ENCODE results near the gene TBL1XR1. TPM values are rescaled to one million over a fixed set of nuclear protein-coding genes. Genes with fewer than 3 reads are reported as not detected.

Gene TBL1XR1
- total RNA-seq, 1 experiment from 2014 or later: 77.6 TPM

GRCh38 chr3:177234121-177234520, 36.8 kb upstream of the TBL1XR1 start:
- Histone ChIP-seq H3K9me3 (ENCODE audit: low read length) (no peaks in the 10 kb centered on the region), H2AFZ (ENCODE audit: low read length) (no peak overlapping the region), H3F3A (ENCODE audit: low read length, unreplicated experiment) (no peaks in the 10 kb centered on the region), H4K20me1 (ENCODE audit: low read length) (no peaks in the 10 kb centered on the region), H3K9ac (ENCODE audit: low read length) (no peak overlapping the region), H3K9me2 (replicated peaks; ENCODE audit: low read length) (no peaks in the 10 kb centered on the region), H3K4me1 (ENCODE audit: insufficient read depth, low read length) (0 out of 2 replicates have a peak, but pooled peaks cover 6% of the 10 kb centered on the region), H3K27me3 (ENCODE audit: low read length) (no peaks in the 10 kb centered on the region), H3K4me3 (ENCODE audit: low read length) (no peak overlapping the region), H3K27ac (ENCODE audit: low read length) (no peak overlapping the region), H3K79me2 (ENCODE audit: low read length) (no peaks in the 10 kb centered on the region), H3K36me3 (ENCODE audit: low read depth, low read length) (no peaks in the 10 kb centered on the region), H3K4me2 (ENCODE audit: low read length) (no peak overlapping the region)
- DNase-seq (no peak), ATAC-seq (peak; percentile 45; the same call in 1 of the 2 replicates)
- ChIA-PET CTCF (interaction anchor here (0.6 kb wide), 1 partner anchor 20 kb away, joined by 4 read pairs; no protein-coding TSS in a partner anchor), POLR2A (ENCODE audit: unreplicated experiment) (interaction anchor here (0.5 kb wide), 1 partner anchor 10 kb away, joined by 3 read pairs; no protein-coding TSS in a partner anchor)
- no TSS peak for BruUV-seq (replicated peaks)
- intact Hi-C loops (cut with micrococcal nuclease): no loop called here
- TF ChIP-seq EZH2 (IDR thresholded peaks at IDR 0.05; ENCODE audit: low read length, unreplicated experiment) (no peak), EZH2phosphoT487 (IDR thresholded peaks at IDR 0.05; ENCODE audit: borderline replicate concordance, low read length) (no peak), CTCF (conservative IDR thresholded peaks at IDR 0.05; ENCODE audit: low read depth, low read length) (no peak)

GRCh38 chr3:177231242-177231641, 34.0 kb upstream of the TBL1XR1 start:
- Histone ChIP-seq H3K27me3 (ENCODE audit: low read length) (no peaks in the 10 kb centered on the region), H3K27ac (ENCODE audit: low read length) (no peak overlapping the region), H3K4me2 (ENCODE audit: low read length) (no peak overlapping the region), H3K4me1 (ENCODE audit: insufficient read depth, low read length) (no peaks in the 10 kb centered on the region), H3K36me3 (ENCODE audit: low read depth, low read length) (no peaks in the 10 kb centered on the region), H3K9me2 (replicated peaks; ENCODE audit: low read length) (no peaks in the 10 kb centered on the region), H4K20me1 (ENCODE audit: low read length) (no peaks in the 10 kb centered on the region), H3K9me3 (ENCODE audit: low read length) (no peaks in the 10 kb centered on the region), H2AFZ (ENCODE audit: low read length) (no peak overlapping the region), H3K79me2 (ENCODE audit: low read length) (no peaks in the 10 kb centered on the region), H3K9ac (ENCODE audit: low read length) (no peak overlapping the region), H3K4me3 (ENCODE audit: low read length) (no peak overlapping the region), H3F3A (ENCODE audit: low read length, unreplicated experiment) (no peaks in the 10 kb centered on the region)
- TF ChIP-seq EZH2phosphoT487 (IDR thresholded peaks at IDR 0.05; ENCODE audit: borderline replicate concordance, low read length) (no peak), EZH2 (IDR thresholded peaks at IDR 0.05; ENCODE audit: low read length, unreplicated experiment) (no peak), CTCF (conservative IDR thresholded peaks at IDR 0.05; ENCODE audit: low read depth, low read length) (no peak)
- CTCF ChIA-PET: no interaction called here
- ATAC-seq (no peak), DNase-seq (no peak)
- BruUV-seq (replicated peaks): no TSS peak
- POLR2A ChIA-PET (ENCODE audit: unreplicated experiment): no interaction called here
- intact Hi-C loops (cut with micrococcal nuclease): no loop called here

- TF ChIP-seq EZH2phosphoT487 (IDR thresholded peaks at IDR 0.05; ENCODE audit: borderline replicate concordance, low read length): no peak
- no peak for TF ChIP-seq CTCF (conservative IDR thresholded peaks at IDR 0.05; ENCODE audit: low read depth, low read length)
- TF ChIP-seq EZH2 (IDR thresholded peaks at IDR 0.05; ENCODE audit: low read length, unreplicated experiment): no peak
- no peak for DNase-seq
- ChIA-PET POLR2A (ENCODE audit: unreplicated experiment) (no interaction called here), CTCF (no interaction called here)
- no peaks in the 10 kb centered on the region for H3K79me2 ChIP-seq (ENCODE audit: low read length)
- no peak overlapping the region for H3K27ac ChIP-seq (ENCODE audit: low read length)
- no TSS peak for BruUV-seq (replicated peaks)
- H3K27me3 ChIP-seq (ENCODE audit: low read length): no peaks in the 10 kb centered on the region
- H3K4me1 ChIP-seq (ENCODE audit: insufficient read depth, low read length): no peaks in the 10 kb centered on the region
- no peaks in the 10 kb centered on the region for H3K9me2 ChIP-seq (replicated peaks; ENCODE audit: low read length)
- no peak overlapping the region for H3K9ac ChIP-seq (ENCODE audit: low read length)
- no peaks in the 10 kb centered on the region for H3K9me3 ChIP-seq (ENCODE audit: low read length)
- ATAC-seq: no peak
- H3K4me2 ChIP-seq (ENCODE audit: low read length): no peak overlapping the region
- no peaks in the 10 kb centered on the region for H3K36me3 ChIP-seq (ENCODE audit: low read depth, low read length)
- no peak overlapping the region for H2AFZ ChIP-seq (ENCODE audit: low read length)
- H3K4me3 ChIP-seq (ENCODE audit: low read length): no peak overlapping the region
- no peaks in the 10 kb centered on the region for H3F3A ChIP-seq (ENCODE audit: low read length, unreplicated experiment)
- intact Hi-C loops (cut with micrococcal nuclease): no loop called here
- no peaks in the 10 kb centered on the region for H4K20me1 ChIP-seq (ENCODE audit: low read length)
These were observed 33.4 kb upstream of the TBL1XR1 start for GRCh38 chr3:177230641-177231040.

Data from PC-3 (cell line).